Suppressor macrophage treated with lipopolysaccharide for 1 hour (primary cell): ENCODE measurements around the gene OR4E1.
A peak's percentile ranks its signal among the peaks of the same experiment; 100 is the strongest.
"Not testable (repeated sequence)": the region's sequence is repeated elsewhere in the genome, so short reads cannot be mapped to it uniquely, and the experiment has no call there.

Experiments used
- DNase-seq, 3 donors: peaks; one replicate each; pipeline ENCODE4 v3.0.0-alpha.2; 2020 to 2022

The OR4E1 gene, protein sequence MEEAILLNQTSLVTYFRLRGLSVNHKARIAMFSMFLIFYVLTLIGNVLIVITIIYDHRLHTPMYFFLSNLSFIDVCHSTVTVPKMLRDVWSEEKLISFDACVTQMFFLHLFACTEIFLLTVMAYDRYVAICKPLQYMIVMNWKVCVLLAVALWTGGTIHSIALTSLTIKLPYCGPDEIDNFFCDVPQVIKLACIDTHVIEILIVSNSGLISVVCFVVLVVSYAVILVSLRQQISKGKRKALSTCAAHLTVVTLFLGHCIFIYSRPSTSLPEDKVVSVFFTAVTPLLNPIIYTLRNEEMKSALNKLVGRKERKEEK

DNA sequence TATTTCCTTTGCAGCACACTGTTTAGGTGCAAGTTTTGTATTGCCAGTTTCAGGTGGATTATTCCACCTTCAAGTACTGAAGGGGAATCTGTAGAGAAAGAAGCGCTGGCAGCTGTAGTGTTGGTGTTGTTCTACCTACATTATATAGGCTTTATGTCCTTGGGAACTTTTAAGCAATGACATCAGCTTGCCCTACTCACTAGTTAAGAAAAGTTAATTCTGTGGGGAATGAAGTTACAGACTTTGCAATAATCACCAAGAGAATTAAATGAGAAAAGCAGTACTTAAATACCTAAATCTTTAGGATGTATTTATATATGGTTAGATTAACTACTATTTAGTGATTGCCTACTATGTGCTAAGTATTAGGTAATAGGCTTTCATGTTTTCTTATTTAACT, at the start of gene OR4E1:
Gene OR4E1, minus strand, starts transcription at position 101 of the 400 bp plus-strand sequence. CDS start 2,883 bp downstream, outside the sequence.
- no peak for DNase-seq

DNA sequence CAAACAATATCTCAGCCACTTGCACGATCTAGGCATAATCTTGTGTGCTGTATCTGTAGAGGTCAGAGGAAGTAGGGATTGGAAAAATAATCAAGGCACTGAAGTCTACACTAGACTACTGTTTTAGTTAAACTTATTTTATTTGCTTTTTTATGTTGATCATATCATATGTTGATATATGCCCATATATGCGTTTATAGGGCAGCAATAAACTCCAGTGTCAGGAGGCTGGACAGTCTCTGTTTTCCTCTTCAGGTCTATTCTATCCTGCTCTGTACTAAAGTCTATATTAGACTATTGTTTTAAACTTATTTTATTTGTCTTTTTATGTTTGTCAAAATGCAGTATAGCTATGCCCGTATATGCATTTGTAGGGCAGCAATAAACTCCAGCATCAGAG, 47.9 kb upstream of the OR4E1 start:
- DNase-seq = no peak

DNA sequence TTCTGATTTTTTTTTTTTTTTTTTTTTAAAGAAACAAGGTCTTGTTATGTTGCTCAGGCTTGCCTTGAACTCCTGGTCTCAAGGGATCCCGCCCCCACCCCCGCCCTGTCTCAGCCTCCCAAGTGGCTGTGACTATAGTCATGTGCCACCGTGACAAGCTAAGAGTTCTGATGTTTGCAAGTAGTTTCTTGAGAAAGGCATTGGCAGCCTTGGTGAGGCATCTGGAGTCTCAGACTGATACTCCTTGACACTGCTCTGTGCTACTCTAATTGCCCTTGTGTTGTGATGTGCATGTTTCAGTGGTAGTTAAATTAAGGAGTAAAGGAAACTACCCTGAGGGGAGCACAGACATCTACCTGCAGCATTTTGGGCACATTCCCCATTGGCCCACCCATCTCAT, 46.2 kb upstream of the OR4E1 start:
- no peak for DNase-seq

DNA sequence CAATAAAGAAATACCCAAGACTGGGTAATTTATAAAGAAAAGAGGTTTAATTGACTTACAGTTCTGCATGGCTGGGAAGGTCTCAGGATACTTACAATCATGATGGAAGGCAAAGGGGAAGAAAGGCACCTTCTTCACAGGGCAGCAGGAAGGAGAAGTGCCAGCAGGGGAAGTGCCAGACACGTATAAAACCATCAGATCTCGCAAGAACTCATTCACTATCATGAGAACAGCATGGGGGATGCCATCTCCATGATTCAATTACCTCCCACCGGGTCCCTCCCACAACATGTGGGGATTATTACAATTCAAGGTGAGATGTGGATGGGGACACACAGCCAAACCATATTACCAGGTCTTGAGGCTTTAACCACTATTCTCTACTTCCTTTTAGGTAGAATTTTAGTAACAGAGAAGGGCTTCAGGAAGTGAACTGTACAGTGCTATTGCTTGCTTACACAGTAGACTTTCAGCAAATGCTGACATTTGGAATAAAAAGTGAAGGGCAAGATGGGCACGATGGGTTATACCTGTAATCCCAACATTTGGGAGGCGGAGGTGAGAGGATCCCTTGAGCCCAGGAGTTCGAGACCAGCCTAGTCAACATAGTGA, 40.8 kb upstream of the OR4E1 start:
- no peak for DNase-seq

DNA sequence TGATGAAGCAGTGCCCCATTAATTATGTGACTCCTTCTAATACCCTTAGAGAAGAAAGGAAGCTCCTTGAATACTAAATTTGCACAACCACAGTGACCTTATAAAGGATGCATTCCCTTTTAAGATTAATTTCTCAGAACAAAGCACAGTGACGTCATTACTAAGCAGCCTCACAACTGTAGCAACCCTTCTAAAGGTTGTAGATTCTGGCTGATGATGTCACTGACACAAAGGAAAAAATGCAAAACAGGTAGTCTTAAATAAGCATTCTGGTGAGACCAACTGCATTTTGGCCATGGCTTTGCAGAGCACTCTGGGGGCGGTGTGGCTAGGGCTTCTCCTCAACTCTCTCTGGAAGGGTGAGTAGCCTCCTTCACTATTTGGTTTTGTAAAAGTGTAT, 38.4 kb upstream of the OR4E1 start:
- DNase-seq = no peak

DNA sequence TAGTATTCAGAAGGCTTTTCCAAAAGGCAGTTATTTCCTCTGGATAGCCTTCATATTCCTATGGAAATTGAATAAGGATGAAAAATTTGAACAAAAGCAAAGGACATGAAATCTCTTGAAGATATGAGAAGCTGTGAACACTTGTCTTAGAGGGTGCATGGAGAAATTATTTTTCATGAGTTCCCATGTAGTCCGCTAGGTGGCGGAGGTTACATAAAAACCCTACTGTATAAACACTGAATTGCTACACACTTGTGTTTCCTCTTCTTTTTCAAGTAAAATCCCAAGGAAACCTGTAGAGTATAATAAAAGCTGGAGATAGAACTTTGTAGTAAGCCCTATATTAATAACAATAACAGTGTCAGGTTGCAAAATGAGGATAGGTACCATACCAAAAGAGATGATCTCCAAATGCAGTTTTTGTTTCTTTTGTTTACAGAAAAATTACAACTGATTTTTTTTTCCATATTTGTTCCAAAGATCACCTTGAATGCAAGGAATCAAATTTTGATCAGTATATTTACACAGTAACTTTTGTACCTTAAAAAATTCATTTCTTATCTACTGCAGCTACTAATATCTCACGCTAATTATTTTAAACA, 37.8 kb upstream of the OR4E1 start:
- DNase-seq = peak; percentile 46 to 63 (median 48)

DNA sequence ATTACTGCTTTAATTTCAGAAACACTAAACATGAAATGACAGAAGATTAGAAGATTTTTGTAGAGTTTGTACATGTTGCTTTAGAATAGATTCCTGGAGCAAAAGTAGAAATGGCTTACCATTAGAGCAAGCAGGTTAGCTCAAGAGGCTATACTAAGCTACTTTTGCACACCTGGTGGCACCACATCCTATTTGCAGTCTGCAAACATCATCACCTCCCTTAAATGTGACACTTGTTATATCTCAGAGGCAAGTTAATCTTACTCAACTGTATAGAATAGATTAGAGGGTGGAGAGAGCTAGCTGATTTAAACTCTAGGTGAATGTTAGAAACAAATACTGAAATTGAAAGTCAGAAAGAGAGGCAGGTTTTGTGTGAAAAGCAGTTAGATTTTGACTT, 30.7 kb upstream of the OR4E1 start:
- DNase-seq = no peak

DNA sequence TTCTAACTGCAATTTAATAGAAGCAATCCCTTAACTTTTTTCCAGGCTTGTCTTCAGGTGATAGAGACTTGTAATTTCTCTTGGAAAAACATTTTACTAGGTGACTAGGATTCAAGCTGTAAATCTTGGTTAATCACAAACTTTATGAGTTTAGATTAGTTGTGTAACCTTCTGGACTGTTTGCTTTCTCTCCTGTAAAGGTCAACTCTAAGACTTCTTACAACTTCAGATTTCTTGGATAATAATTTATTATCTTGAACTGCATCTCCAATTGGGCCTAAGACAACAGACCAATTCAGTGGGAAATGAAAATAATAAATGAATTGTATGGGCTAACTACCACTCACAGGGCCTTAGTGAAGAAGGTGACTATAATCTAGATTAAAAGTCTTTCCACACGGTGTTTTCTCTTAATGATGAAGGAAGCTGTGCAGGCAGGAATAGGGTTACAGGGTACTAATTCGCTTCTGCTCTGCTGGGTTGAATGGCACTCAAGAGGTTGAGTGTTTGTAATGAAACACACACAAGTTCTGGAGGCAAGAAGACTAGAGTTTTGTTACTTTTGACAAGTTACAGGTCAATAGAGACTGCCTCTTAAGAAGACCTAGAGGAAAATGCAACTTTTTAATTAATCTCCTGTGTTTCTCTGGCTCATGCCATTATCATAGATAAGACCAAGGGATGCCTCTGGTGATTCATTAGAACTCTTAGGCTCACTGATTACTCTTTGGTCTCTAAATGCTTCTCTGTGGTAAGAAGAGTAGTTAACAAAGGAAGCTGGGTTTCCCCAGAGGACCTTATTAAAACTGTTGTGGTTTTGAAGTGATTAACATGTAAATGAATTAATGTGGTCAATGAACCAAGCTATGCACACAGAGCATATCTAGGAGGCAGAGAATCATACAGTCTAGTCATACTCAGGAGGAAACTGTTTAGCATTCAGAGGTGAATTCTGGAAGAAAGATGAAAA, 30.0 kb upstream of the OR4E1 start:
- no peak for DNase-seq

DNA sequence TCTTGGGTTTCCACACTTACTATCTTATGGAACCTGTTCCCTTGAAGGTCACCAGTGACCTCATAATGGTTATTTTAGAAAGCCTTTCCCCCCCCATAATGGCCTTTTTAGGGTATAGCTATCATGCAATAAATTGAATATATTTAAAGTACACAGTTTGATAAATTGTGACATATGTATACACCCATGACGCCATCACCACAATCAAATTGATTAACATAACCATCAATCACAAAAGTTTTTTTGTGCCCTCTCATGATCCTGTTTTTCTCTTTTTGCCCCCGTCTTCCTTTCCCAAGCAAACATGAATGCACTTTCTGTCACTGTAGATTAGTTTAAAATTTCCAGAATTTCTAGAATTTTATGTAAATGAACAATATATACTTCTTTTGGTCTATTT, 28.7 kb upstream of the OR4E1 start:
- no peak for DNase-seq

DNA sequence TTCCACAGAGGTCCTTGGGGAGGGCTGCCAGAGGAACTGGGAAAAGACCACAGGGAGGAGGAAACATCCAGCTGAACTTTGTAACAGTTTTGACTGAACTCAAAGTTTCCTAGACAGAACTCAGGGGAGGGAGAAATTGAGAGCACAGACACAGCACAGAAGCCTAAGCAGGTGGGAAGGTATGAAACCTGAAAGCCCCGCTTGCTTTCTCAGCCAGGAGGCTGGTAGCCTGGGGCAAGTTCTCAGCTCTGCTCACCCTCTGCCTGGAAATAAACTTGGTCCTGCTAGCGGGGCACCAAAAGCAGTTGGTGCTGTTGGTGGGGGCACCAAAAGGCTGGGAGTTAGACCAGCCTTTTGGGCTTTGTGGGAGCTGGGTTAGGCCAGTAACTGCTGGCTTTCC, 25.9 kb upstream of the OR4E1 start:
- no peak for DNase-seq

DNA sequence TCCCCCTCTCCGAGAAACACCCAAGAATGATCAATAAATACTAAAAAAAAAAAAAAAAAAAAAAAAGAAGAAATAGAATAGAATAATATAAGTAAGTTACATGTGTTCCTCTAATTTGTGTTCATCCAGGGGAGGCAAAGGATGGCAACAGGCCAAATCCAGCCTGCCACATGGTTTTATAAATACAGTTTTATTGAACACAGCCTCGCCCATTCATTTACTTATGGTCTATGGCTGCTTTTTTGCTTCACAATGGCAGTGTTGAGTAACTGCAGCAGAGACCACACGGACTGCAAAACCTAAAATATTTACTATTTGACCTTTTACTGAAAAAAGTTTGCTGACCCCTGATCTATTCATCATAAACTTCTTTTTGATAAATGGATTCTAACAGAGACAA, 24.9 kb upstream of the OR4E1 start:
- not testable (repeated sequence) for DNase-seq

DNA sequence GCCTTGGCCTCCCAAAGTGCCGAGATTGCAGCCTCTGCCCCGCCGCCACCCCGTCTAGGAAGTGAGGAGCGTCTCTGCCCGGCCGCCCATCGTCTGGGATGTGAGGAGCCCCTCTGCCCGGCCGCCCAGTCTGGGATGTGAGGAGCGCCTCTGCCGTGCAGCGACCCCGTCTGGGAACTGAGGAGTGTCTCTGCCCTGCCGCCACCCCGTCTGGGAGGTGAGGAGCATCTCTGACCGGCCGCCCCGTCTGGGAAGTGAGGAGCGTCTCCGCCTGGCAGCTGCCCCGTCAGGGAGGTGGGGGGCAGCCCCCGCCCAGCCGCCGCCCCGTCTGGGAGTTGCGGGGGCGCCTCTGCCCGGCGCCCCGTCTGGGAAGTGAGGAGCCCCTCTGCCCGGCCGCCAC, 24.0 kb upstream of the OR4E1 start:
- DNase-seq = not testable (repeated sequence)

DNA sequence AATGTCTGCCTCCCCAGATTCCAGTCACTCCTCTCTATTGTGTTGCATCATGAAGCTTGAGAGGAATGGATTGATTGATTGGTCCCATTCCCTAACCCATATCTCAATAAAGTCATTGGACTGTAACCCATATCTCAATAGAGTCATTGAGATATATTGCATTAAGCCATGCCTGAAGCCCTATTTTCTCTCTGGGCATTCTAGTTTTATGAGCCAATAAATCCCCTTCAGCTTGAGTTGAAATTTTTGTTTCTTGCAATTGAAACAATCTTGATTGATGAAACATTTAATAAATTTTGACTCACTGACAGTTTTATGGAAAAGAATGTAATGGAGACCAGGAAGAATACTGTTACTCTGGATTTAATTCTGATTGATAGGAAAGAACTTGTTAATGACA, 20.8 kb upstream of the OR4E1 start:
- DNase-seq = no peak

DNA sequence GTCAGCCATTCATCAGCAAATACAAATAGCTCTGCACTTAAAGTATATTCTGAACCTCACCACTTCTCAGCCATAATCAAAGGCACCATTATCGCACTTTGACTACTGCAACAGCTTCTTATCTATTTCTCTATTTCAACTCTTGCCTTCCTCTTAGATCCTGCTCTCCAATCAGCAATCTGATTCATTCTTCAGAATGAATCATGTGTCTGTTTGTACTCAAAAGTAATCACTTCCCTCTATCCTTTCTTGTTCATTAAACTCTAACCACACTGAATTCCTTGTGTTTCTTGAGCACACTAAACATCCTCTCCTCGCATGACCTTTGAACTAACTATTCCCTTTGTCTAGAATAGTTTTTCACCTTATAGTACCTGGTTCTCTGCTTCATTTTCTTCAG, 12.8 kb upstream of the OR4E1 start:
- DNase-seq = no peak

DNA sequence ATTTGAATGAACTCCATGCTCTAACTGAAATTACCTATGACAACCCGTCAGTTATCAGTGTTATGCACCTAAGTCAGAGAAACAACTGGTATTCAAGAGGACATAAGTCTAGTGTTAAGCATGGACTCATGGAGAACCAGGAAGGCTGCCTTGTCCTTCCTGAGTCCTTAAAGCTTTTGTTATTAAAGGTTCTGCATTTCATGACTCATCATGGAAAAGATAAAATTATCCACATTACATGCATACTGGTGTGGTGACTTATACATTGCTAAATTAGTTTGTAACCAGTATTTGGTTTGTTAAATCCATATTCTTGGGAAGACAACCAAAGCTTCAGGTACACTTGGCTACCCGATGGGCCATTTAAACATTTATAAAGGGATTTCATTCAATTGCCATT, 6.5 kb upstream of the OR4E1 start:
- no peak for DNase-seq

DNA sequence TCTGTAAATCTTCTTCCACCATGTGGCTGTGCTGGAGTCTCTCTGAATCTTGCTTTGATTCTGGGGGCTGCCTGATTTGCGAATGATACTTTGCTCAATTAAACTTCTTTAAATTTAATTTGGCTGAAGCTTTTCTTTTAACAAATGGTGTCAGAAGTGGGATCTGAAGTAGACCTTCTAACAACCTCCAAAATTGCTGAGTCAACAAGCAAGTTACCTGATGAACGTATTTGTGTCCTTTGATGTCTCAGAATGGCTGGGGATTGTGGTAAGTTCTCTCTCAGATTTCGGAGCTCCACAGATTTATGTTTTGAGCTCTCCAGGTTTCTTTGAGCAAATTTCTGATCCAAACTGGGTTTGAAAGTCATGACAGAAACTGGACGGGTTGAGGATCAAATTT, 1.9 kb upstream of the OR4E1 start:
- no peak for DNase-seq

DNA sequence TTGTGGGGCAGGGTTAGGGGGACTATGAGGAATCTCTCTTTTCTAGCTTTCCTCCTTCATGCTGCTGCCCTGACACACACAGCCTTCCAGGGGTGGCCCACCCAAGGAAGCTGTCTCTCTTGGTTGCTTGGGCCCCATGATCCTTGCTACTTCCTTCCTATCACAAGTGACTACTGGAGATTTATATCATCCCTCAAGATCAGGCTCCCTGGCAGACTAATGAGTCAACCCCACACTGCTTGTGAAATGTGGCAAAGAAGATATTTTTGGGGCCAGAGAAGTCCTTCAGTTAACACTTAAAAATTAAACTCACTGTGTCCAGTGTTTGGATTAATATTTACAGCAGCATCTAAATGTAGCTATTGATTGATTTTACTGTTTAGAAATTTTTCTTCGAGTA, 1.5 kb downstream of the OR4E1 start:
- no peak for DNase-seq

DNA sequence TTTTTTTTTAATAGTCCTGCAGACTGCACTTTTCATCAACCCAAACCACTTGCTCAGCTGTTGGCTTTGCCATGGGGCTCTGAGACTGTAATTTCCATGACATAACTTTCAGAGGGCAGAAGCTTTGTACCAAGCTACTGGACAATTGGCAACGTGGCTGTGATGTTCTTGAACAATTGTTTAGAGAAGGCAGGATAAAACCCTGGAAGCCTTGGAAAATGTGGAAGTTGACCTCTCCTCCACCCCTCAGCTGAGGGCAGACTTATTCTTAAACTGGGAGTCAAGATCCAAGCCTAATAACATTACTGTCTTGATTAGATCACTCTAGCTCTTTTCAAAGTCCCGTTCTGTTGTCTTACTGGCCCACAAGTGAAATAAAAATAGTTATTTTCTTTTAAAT, 2.2 kb downstream of the OR4E1 start:
- DNase-seq = no peak

DNA sequence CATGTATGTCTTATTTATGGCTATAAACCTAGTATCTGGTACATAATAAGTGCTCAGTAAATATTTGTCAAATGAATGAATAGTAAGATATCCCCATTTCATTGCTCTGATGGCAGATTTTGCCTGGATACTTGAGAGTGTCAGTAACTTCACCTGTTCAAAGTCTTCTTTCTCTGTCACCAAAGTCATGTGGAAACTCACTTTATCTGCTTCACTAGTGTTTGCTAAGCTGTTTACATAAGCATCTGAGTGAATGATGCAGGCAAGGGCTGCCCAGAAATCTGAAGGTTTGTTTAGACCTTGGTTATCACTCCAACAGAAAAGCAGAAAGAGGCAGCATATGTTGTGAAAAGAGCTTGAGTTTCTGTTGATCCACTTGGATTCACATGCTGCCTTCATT, 4.3 kb downstream of the OR4E1 start:
- no peak for DNase-seq

DNA sequence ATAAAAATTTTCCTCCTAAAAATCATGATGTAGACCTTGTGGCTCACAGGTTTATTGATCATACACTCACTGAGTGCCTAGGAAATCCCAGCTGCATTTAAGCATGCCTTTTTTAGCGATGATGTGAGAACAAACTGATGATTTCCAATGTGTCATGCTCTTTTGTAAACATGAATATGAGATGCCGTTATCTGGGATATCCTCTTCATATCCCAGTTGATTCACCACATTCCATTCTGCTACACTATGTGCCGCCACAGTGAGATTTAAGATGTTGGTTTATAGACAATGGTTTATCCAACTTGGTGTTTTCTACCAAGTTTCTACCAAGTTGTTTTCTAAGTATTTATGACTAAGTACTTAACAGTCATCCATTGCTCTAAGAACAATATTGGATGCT, 5.2 kb downstream of the OR4E1 start:
- DNase-seq = no peak

DNA sequence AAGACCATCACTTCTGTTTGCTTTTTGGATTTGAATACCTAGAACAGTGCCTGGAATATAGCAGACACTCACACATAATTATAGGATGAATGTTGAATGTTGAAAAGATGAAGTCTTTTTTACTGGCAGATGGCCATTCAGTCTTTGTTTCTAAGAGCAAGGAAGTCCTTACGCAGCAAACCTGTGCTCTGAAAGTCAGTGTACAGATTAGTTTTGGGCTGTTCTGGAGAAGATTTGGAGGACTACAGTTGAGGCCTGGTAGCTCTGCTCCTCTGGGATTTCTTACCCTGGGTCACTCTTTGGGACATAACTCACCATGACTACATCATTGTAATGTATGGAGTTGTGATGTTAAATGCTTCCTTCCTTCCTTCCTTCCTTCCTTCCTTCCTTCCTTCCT, 16.6 kb downstream of the OR4E1 start:
- DNase-seq = no peak

DNA sequence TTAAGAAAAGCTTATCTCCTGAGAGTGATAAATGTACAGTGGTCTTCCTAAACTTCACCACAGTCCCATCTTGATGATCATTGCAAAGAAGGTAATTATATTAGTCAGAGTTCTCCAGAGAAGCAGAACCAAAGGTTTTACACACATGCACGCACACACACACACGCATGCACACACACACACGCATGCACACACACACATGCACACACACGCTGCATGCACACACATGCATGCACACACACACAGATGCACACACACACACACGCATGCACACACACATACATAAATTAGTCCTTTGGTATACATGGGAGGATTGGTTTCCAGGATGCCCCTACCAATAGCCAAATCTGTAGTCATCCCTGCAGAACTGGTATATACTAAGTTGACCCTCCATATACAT, 19.4 kb downstream of the OR4E1 start:
- no peak for DNase-seq

DNA sequence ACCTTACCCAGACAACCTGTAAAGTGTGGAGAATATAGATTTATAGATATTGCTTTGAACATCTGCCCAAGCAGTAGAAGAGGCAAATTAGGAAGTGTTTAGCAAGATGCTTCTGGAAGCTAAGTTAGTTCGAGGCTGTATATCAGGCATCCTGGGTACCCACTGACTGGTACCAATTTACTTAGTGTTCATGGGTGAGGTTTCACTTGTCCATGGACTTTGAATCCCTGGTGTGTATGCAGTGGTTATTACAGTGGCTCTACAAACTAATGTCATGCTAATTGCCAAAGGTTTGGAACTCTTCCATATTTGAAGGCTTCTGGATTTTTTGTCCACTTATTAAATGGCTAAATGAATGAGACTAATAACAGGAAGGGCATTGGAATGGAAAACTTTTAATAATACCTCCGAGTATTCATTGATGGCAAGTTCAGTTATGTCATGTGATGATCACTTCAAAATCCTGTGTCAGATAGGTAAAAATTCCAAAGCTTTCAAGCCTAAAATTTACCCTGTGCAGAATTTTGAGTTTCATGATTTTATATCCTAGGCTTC, 20.2 kb downstream of the OR4E1 start, which contains the start of gene OR4E2:
Gene OR4E2, plus strand, starts transcription at position 505 of the 555 bp plus-strand sequence. CDS start 11,248 bp downstream, outside the sequence.
- DNase-seq = no peak
